ENCODE results near the gene PRSS57.

DNA sequence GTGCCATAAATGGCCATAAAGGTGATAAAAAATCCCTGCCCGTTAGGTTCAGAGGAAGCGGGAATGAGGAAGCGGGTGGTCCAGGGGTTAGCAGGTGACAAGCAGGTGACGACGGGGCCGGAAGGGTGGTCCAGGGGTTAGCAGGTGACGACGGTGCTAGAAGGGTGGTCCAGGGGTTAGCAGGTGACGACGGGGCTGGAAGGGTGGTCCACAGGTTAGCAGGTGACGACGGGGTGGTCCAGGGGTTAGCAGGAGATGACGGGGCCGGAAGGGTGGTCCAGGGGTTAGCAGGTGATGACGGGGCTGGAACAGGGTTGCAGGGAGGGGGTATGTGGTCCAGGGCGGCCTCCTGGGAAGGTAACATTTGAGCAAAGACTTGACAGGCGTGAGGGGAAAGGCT is 6.3 kb downstream of the PRSS57 start:
- no peak for TF ChIP-seq POLR2A (IDR thresholded peaks at IDR 0.05)
- TF ChIP-seq, protein P1, sequence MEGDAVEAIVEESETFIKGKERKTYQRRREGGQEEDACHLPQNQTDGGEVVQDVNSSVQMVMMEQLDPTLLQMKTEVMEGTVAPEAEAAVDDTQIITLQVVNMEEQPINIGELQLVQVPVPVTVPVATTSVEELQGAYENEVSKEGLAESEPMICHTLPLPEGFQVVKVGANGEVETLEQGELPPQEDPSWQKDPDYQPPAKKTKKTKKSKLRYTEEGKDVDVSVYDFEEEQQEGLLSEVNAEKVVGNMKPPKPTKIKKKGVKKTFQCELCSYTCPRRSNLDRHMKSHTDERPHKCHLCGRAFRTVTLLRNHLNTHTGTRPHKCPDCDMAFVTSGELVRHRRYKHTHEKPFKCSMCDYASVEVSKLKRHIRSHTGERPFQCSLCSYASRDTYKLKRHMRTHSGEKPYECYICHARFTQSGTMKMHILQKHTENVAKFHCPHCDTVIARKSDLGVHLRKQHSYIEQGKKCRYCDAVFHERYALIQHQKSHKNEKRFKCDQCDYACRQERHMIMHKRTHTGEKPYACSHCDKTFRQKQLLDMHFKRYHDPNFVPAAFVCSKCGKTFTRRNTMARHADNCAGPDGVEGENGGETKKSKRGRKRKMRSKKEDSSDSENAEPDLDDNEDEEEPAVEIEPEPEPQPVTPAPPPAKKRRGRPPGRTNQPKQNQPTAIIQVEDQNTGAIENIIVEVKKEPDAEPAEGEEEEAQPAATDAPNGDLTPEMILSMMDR (IDR thresholded peaks at IDR 0.05), result no peak
